Endothelial cell of umbilical vein (primary cell): Measurements from ENCODE around the gene EQTN. TPM values are rescaled to one million over a fixed set of nuclear protein-coding genes. Genes with fewer than 3 reads are reported as not detected.

Source experiments
- BruUV-seq: library from RNA; stranded (reverse); fragments of 400-500 nt; replicated peaks from 2 replicates; lab custom pipeline; 2021; lab: Mats Ljungman, UMichigan
- CTCF ChIA-PET: fragments of 300-600, 350-600 bp; sonication (Branson Sonifier 250); formaldehyde crosslinking; loops from one replicate; lab custom pipeline; 2021; ENCODE audit warnings: antibody characterized with exemption, inconsistent platforms; lab: Charles Lee
- POLR2A ChIA-PET: fragments of 300-600, 350-600 bp; sonication (Branson Sonifier 250); formaldehyde crosslinking; loops from one replicate; lab custom pipeline; 2021; ENCODE audit warnings: antibody characterized with exemption, inconsistent platforms; lab: Charles Lee
- DNase-seq: peaks from one replicate; pipeline ENCODE4 v3.0.0-alpha.2; 2011; ENCODE audit warnings: low read depth, low spot score
- FAIRE-seq: peaks from 2 replicates; lab custom pipeline; 2011; peaks lifted over from hg19 to GRCh38; lab: Jason Lieb, UNC
- H2AFZ ChIP-seq: 2 replicates; pipeline ENCODE4 v1.6.0; 2012; ENCODE audit warnings: low read depth, low read length, control low read depth, inconsistent platforms
- H3K27ac ChIP-seq: 2 replicates; pipeline ENCODE4 v1.5.1; 2011; ENCODE audit warnings: low read depth, mild to moderate bottlenecking, control low read depth, low read length, moderate library complexity; ENCODE audit not compliant: insufficient read depth
- H3K27me3 ChIP-seq, 2 experiments: 2 replicates each; pipeline versions ENCODE4 v1.6.0 to v1.6.1; 2011; ENCODE audit warnings: low read length in 2 of 2, mixed read lengths in 1 of 2; ENCODE audit not compliant: control insufficient read depth in 2 of 2, insufficient read depth in 2 of 2
- H3K36me3 ChIP-seq, 2 experiments: 2 replicates in 1 of 2; 3 replicates in 1 of 2; pipeline ENCODE4 v1.5.1; 2011; ENCODE audit warnings: low read length in 2 of 2, mild to moderate bottlenecking in 1 of 2, moderate library complexity in 1 of 2; ENCODE audit not compliant: control insufficient read depth in 2 of 2, insufficient read depth in 2 of 2; ENCODE audit errors: extremely low read depth in 1 of 2
- H3K4me1 ChIP-seq: 3 replicates; pipeline ENCODE4 v1.5.1; 2011; ENCODE audit warnings: mild to moderate bottlenecking, low read length; ENCODE audit not compliant: control insufficient read depth, insufficient read depth; ENCODE audit errors: extremely low read depth
- H3K4me2 ChIP-seq: 2 replicates; pipeline ENCODE4 v1.6.1; 2011; ENCODE audit warnings: low read length, control low read depth, mixed read lengths; ENCODE audit not compliant: insufficient read depth
- H3K4me3 ChIP-seq, 3 experiments: fragments of 200-600 bp in 1 of 3; sonication (generic), shearing (Covaris generic) in 1 of 3; replicated peaks in 1 of 3; 2 replicates each; pipeline ENCODE4 v1.5.1; 2011 to 2016; ENCODE audit warnings: control low read depth in 3 of 3, low read length in 3 of 3, mild to moderate bottlenecking in 2 of 3, inconsistent platforms in 1 of 3, low read depth in 1 of 3, moderate library complexity in 1 of 3; ENCODE audit not compliant: insufficient read depth in 1 of 3
- H3K79me2 ChIP-seq: 2 replicates; pipeline ENCODE4 v1.6.0; 2012; ENCODE audit warnings: low read length, inconsistent platforms; ENCODE audit not compliant: control insufficient read depth, insufficient read depth
- H3K9ac ChIP-seq: replicated peaks from 2 replicates; pipeline ENCODE3; 2011; ENCODE audit warnings: low read length, control low read depth; ENCODE audit not compliant: insufficient read depth; ENCODE audit errors: extremely low read depth
- H3K9me1 ChIP-seq: replicated peaks from 3 replicates; pipeline ENCODE4 v1.6.0; 2011; ENCODE audit warnings: mild to moderate bottlenecking, low read length; ENCODE audit not compliant: control insufficient read depth, insufficient read depth; ENCODE audit errors: extremely low read depth
- H3K9me3 ChIP-seq: replicated peaks from 2 replicates; pipeline ENCODE4 v1.5.1; 2012; ENCODE audit warnings: low read length, inconsistent platforms; ENCODE audit not compliant: control insufficient read depth, insufficient read depth
- H4K20me1 ChIP-seq: replicated peaks from 2 replicates; pipeline ENCODE3; 2011; ENCODE audit warnings: mild to moderate bottlenecking, low read length; ENCODE audit not compliant: control insufficient read depth, insufficient read depth; ENCODE audit errors: extremely low read depth
- GATA2 ChIP-seq: IDR thresholded peaks from 2 replicates; pipeline ENCODE4 v1.7.0; 2011; ENCODE audit warnings: low read depth, mild to moderate bottlenecking, moderate library complexity, mixed read lengths, low read length; ENCODE audit not compliant: insufficient read length, insufficient read depth
- JUN ChIP-seq: IDR thresholded peaks from 2 replicates; pipeline ENCODE4 v1.6.1; 2011; ENCODE audit warnings: borderline replicate concordance, low read depth; ENCODE audit not compliant: insufficient read length, insufficient read depth
- dilution Hi-C: fragments of 300-500 bp; cut with MboI; formaldehyde crosslinking; loops from one replicate; pipeline ENCODE4 v1.15.0; 2019; ENCODE audit warnings: low sequenced_read_pairs; ENCODE audit not compliant: extremely low pct_ligation_motif_present
- intact Hi-C: fragments of 100-400 bp; cut with micrococcal nuclease; formaldehyde crosslinking; loops from one replicate; pipeline ENCODE4 v1.10.0; 2022
- polyA plus RNA-seq, 4 experiments: library from polyadenylated mRNA; depleted of rRNA in 3 of 4; stranded (reverse) in 3 of 4; unstranded in 1 of 4; fragments of >200 nt; gene quantifications; 2 replicates each; pipeline versions ENCODE4 v1.2.1 to v1.2.3, GENCODE V29; 2011 to 2012; ENCODE audit warnings: missing spikeins in 1 of 4
- total RNA-seq: library from RNA; stranded (reverse); gene quantifications from 2 replicates; pipeline ENCODE4 v1.2.3, GENCODE V29; 2021
- TF ChIP-seq, protein P1 (sequence below), 2 donors: IDR thresholded peaks; 1 replicate in 1 of 2; 2 replicates in 1 of 2; pipeline ENCODE4 v1.5.1; 2011; ENCODE audit warnings: low read length in 2 of 2, mild to moderate bottlenecking in 2 of 2, moderate library complexity in 2 of 2, control low read depth in 1 of 2, inconsistent platforms in 1 of 2, low read depth in 1 of 2; ENCODE audit not compliant: insufficient read depth in 1 of 2; ENCODE audit errors: extremely low read depth in 1 of 2

The EQTN gene
- total and polyA plus RNA-seq, 2 donors (not counting 3 experiments of a cell fraction or from before 2014, with no cell fraction given): not detected

DNA sequence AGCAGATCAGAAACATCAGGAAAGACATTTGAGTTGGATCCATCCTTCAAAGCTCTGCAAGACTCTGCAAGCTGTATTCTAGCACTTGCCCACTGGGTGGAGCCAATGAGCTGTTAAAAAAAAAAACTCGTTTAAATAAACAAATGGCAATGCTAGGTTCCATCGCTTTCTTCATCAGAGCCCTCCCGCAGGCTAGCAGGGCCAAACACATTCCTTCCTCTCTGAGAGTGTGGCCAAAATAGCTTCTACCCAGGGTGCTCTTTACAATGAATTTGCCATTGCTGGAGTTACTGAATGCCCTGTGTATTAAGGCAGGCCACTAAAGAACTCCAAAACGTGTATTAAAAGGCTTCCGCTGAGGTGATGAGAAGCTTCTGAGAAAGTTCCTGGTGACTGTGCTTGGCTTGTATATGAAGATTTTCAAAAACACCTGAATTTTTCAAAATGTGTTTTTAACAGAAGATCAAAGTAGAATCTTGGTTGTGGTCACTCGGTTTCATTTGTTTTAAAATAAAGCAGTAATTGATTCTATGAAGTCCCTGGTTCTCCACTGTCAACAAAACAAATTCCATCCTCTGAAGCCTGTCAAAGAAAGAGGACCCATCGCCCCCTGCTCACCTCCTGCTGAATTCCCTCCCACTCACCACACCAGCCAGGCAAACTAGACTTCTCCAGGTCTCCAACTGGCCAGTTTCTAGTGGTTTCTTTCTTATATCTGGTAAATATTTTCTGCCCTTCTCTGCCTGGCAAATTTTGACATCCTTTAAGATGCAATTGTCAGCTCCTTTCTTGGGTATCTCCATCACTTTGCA is 36.5 kb upstream of the EQTN start:
- Histone ChIP-seq H3K27me3 (peaks cover 1 to 14% of the 10 kb centered on the region in 2 experiments), H3K36me3 (no peaks in the 10 kb centered on the region), H3K9me3 (no peaks in the 10 kb centered on the region), H3K9me1 (no peaks in the 10 kb centered on the region), H3K4me1 (no peaks in the 10 kb centered on the region), H4K20me1 (no peaks in the 10 kb centered on the region), H3K79me2 (no peaks in the 10 kb centered on the region), H3K9ac (no peak overlapping the region), H2AFZ (no peak overlapping the region), H3K4me2 (no peak overlapping the region), H3K4me3 (no peak overlapping the region), H3K27ac (no peak overlapping the region)
- DNase-seq (peak; percentile 79), FAIRE-seq (peak; percentile 96)
- no TSS peak for BruUV-seq
- dilution Hi-C loops: loop anchor here (25.0 kb wide), 1 partner anchor 179 kb away; the partner anchor contains the start of gene IFNK
- CTCF ChIA-PET: interaction anchor here (0.6 to 3.3 kb wide), 31 partner anchors 9 to 739 kb away, joined by 3 to 114 read pairs (median 5); partner anchors contain the start of genes IFNK and MOB3B
- intact Hi-C loops: loop anchor here (1.0 to 10.0 kb wide), 3 partner anchors 196 to 391 kb away; partner anchors contain the start of gene MOB3B
- TF ChIP-seq JUN: no peak
- TF ChIP-seq GATA2: no peak
- TF ChIP-seq, protein P1, sequence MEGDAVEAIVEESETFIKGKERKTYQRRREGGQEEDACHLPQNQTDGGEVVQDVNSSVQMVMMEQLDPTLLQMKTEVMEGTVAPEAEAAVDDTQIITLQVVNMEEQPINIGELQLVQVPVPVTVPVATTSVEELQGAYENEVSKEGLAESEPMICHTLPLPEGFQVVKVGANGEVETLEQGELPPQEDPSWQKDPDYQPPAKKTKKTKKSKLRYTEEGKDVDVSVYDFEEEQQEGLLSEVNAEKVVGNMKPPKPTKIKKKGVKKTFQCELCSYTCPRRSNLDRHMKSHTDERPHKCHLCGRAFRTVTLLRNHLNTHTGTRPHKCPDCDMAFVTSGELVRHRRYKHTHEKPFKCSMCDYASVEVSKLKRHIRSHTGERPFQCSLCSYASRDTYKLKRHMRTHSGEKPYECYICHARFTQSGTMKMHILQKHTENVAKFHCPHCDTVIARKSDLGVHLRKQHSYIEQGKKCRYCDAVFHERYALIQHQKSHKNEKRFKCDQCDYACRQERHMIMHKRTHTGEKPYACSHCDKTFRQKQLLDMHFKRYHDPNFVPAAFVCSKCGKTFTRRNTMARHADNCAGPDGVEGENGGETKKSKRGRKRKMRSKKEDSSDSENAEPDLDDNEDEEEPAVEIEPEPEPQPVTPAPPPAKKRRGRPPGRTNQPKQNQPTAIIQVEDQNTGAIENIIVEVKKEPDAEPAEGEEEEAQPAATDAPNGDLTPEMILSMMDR (IDR thresholded peaks at IDR 0.05; ENCODE audit: extremely low read depth in 1 of 2, insufficient read depth in 1 of 2, low read depth in 1 of 2, low read length in 2 of 2): peak; percentile 71 to 79
- POLR2A ChIA-PET: no interaction called here
